ENCODE measurements around the gene ZNF385A. TPM values are rescaled to one million over a fixed set of nuclear protein-coding genes. Genes with fewer than 3 reads are reported as not detected.

ZNF385A gene
- total RNA-seq, 1 donor from 2014 or later: 24.4 TPM

DNA sequence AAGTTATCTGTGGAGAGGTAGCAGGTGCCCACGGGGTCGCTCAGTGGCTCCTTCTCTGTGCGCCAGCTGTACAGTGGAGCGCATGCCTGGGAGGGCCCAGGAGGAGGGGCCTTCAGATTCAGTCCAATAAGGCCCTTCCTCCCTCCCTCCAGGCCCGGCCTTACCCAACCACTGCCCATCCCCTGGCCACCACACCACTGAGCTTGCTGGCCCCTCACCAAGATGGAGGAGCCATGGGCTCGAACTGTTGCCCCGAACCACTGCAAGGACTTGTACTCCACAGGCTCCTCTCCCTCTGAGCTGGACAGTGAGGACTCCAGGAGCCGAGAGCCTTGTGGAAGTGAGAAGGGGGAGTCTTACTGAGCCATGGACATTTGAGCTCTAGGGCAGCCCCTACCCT lies 24.7 kb upstream of the ZNF385A start:
- peaks cover 33% of the 10 kb centered on the region for H3K4me1 ChIP-seq (ENCODE audit: insufficient read depth, low read length)
- peaks cover 53% of the 10 kb centered on the region for H3K79me2 ChIP-seq (ENCODE audit: insufficient read depth, low read length)
- no peaks in the 10 kb centered on the region for H3K9me3 ChIP-seq (ENCODE audit: insufficient read depth, low read depth, low read length)
- H3K27ac Mint-ChIP-seq (ENCODE audit: unreplicated experiment): no peak overlapping the region
- no peak overlapping the region for H2AFZ ChIP-seq (ENCODE audit: low read depth, low read length)
- H3K4me3 ChIP-seq (ENCODE audit: insufficient read depth, low read depth, low read length): no peak overlapping the region
- peaks cover 22% of the 10 kb centered on the region for H3K4me1 Mint-ChIP-seq (ENCODE audit: low read depth, unreplicated experiment)
- no peak overlapping the region for H3K4me3 Mint-ChIP-seq (ENCODE audit: unreplicated experiment)
- peaks cover 88% of the 10 kb centered on the region for H4K20me1 ChIP-seq (ENCODE audit: insufficient read depth, low read length)
- DNase-seq (ENCODE audit: low read depth) (no peak), FAIRE-seq (no peak)
- H3K27ac ChIP-seq (ENCODE audit: low read depth, low read length): no peak overlapping the region
- no peak overlapping the region for H3K9ac ChIP-seq (ENCODE audit: low read length)
- H3K4me2 ChIP-seq (ENCODE audit: low read length): no peak overlapping the region
- peaks cover 49% of the 10 kb centered on the region for H3K36me3 ChIP-seq (ENCODE audit: insufficient read depth, low read length)
- H3K27me3 ChIP-seq (ENCODE audit: insufficient read depth, low read length): no peaks in the 10 kb centered on the region
- TF ChIP-seq EZH2 (IDR thresholded peaks at IDR 0.05; ENCODE audit: insufficient read depth, low read length): no peak
- TF ChIP-seq, protein P1, sequence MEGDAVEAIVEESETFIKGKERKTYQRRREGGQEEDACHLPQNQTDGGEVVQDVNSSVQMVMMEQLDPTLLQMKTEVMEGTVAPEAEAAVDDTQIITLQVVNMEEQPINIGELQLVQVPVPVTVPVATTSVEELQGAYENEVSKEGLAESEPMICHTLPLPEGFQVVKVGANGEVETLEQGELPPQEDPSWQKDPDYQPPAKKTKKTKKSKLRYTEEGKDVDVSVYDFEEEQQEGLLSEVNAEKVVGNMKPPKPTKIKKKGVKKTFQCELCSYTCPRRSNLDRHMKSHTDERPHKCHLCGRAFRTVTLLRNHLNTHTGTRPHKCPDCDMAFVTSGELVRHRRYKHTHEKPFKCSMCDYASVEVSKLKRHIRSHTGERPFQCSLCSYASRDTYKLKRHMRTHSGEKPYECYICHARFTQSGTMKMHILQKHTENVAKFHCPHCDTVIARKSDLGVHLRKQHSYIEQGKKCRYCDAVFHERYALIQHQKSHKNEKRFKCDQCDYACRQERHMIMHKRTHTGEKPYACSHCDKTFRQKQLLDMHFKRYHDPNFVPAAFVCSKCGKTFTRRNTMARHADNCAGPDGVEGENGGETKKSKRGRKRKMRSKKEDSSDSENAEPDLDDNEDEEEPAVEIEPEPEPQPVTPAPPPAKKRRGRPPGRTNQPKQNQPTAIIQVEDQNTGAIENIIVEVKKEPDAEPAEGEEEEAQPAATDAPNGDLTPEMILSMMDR (IDR thresholded peaks at IDR 0.05; ENCODE audit: insufficient read depth, low read depth, low read length): no peak
- no peaks in the 10 kb centered on the region for H3K9me3 Mint-ChIP-seq (ENCODE audit: unreplicated experiment)
- no peaks in the 10 kb centered on the region for H3K27me3 Mint-ChIP-seq (ENCODE audit: low read depth, unreplicated experiment)
- H3K36me3 Mint-ChIP-seq (ENCODE audit: low read depth, unreplicated experiment): peaks cover 22% of the 10 kb centered on the region

DNA sequence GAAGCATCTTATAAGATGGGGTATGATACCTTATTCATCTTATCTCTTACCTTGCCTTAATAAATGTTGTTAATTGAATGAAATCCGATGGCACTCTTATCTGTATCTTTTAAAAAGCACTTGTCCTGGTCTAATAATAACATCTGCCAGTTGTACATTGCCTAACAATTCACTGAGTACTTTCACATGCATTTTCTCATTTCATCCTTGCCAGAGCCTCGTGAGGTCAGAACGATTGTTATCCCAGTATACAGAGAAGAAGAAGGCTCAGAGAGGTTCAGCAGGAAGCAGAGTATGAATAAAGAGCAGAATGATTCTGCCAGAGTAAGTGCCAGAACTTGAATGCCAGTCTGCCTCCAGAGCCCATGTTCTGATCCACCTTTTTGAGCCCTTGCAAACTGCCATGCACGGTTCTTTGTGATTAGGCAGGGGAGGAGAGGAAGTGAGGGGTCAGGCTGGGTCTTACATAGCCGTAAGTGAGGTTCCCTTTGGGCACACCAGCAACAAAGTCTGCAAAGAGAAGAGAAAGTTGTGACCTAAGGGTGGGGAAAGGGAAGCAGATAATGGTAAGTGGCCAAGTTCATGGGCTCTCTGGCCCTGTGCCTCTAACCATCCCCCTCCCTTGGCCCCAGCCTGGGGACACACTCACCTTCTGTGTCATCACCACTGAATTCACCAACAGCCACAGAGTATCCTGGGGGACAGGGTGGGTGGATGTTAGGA lies 22.8 kb upstream of the ZNF385A start:
- H3K4me3 ChIP-seq (ENCODE audit: insufficient read depth, low read depth, low read length): no peak overlapping the region
- Mint-ChIP-seq H3K4me1 (ENCODE audit: low read depth, unreplicated experiment) (peaks cover 7% of the 10 kb centered on the region), H3K27me3 (ENCODE audit: low read depth, unreplicated experiment) (no peaks in the 10 kb centered on the region), H3K36me3 (ENCODE audit: low read depth, unreplicated experiment) (peaks cover 29% of the 10 kb centered on the region), H3K27ac (ENCODE audit: unreplicated experiment) (peak overlapping the region; percentile 29), H3K4me3 (ENCODE audit: unreplicated experiment) (no peak overlapping the region), H3K9me3 (ENCODE audit: unreplicated experiment) (no peaks in the 10 kb centered on the region)
- H3K4me1 ChIP-seq (ENCODE audit: insufficient read depth, low read length): peaks cover 15% of the 10 kb centered on the region
- TF ChIP-seq, protein P1 (IDR thresholded peaks at IDR 0.05; ENCODE audit: insufficient read depth, low read depth, low read length): no peak
- TF ChIP-seq EZH2 (IDR thresholded peaks at IDR 0.05; ENCODE audit: insufficient read depth, low read length): no peak
- H2AFZ ChIP-seq (ENCODE audit: low read depth, low read length): no peak overlapping the region
- H3K4me2 ChIP-seq (ENCODE audit: low read length): no peak overlapping the region
- no peak for DNase-seq (ENCODE audit: low read depth)
- H3K79me2 ChIP-seq (ENCODE audit: insufficient read depth, low read length): peaks cover 34% of the 10 kb centered on the region
- H3K27me3 ChIP-seq (ENCODE audit: insufficient read depth, low read length): no peaks in the 10 kb centered on the region
- no peaks in the 10 kb centered on the region for H3K9me3 ChIP-seq (ENCODE audit: insufficient read depth, low read depth, low read length)
- H3K36me3 ChIP-seq (ENCODE audit: insufficient read depth, low read length): peaks cover 67% of the 10 kb centered on the region
- no peak for FAIRE-seq
- peaks cover 84% of the 10 kb centered on the region for H4K20me1 ChIP-seq (ENCODE audit: insufficient read depth, low read length)
- no peak overlapping the region for H3K27ac ChIP-seq (ENCODE audit: low read depth, low read length)
- H3K9ac ChIP-seq (ENCODE audit: low read length): no peak overlapping the region

DNA sequence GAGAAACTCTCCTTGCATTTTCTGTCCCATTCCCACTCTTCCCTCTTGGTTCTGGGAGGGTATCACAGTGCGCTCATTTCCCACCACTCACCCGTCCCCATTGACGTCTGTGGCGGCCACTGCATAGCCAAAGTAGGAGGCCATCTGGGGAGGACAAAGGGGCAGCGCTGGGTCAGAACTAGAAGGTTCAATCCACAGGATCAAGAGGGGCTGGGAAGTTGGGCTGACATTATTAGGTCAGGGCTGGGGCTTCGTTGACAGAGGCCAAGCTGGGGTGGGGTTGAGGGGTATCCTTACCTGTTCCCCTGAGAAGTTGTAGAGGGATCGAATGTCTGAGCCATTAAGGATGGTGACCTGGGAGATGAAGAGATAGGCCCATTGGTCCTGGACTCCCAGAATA lies 21.0 kb upstream of the ZNF385A start:
- no peak overlapping the region for H3K4me2 ChIP-seq (ENCODE audit: low read length)
- Mint-ChIP-seq H3K9me3 (ENCODE audit: unreplicated experiment) (no peaks in the 10 kb centered on the region), H3K36me3 (ENCODE audit: low read depth, unreplicated experiment) (peaks cover 29% of the 10 kb centered on the region), H3K4me3 (ENCODE audit: unreplicated experiment) (no peak overlapping the region), H3K4me1 (ENCODE audit: low read depth, unreplicated experiment) (no peaks in the 10 kb centered on the region), H3K27ac (ENCODE audit: unreplicated experiment) (no peak overlapping the region), H3K27me3 (ENCODE audit: low read depth, unreplicated experiment) (no peaks in the 10 kb centered on the region)
- H3K27me3 ChIP-seq (ENCODE audit: insufficient read depth, low read length): no peaks in the 10 kb centered on the region
- H3K9ac ChIP-seq (ENCODE audit: low read length): no peak overlapping the region
- peaks cover 67% of the 10 kb centered on the region for H4K20me1 ChIP-seq (ENCODE audit: insufficient read depth, low read length)
- TF ChIP-seq EZH2 (IDR thresholded peaks at IDR 0.05; ENCODE audit: insufficient read depth, low read length): no peak
- TF ChIP-seq, protein P1 (IDR thresholded peaks at IDR 0.05; ENCODE audit: insufficient read depth, low read depth, low read length): no peak
- DNase-seq (ENCODE audit: low read depth) (no peak), FAIRE-seq (no peak)
- H3K79me2 ChIP-seq (ENCODE audit: insufficient read depth, low read length): peaks cover 19% of the 10 kb centered on the region
- H3K9me3 ChIP-seq (ENCODE audit: insufficient read depth, low read depth, low read length): no peaks in the 10 kb centered on the region
- no peak overlapping the region for H2AFZ ChIP-seq (ENCODE audit: low read depth, low read length)
- no peaks in the 10 kb centered on the region for H3K4me1 ChIP-seq (ENCODE audit: insufficient read depth, low read length)
- H3K27ac ChIP-seq (ENCODE audit: low read depth, low read length): no peak overlapping the region
- H3K4me3 ChIP-seq (ENCODE audit: insufficient read depth, low read depth, low read length): no peak overlapping the region
- H3K36me3 ChIP-seq (ENCODE audit: insufficient read depth, low read length): peaks cover 83% of the 10 kb centered on the region
